Panc1 (cell line): ENCODE results near the gene SRF.

ENCODE experiments used
- CTCF ChIP-seq: fragments of 450-650 bp; IDR thresholded peaks from 2 replicates; pipeline ENCODE4 v1.5.1; 2017; ENCODE audit warnings: mild to moderate bottlenecking
- POLR2AphosphoS5 ChIP-seq: IDR thresholded peaks from 2 replicates; pipeline ENCODE4 v1.6.1; 2012; ENCODE audit warnings: mild to moderate bottlenecking, low read depth, low read length, moderate library complexity
- SIN3A ChIP-seq: IDR thresholded peaks from 2 replicates; pipeline ENCODE4 v1.6.1; 2012; ENCODE audit warnings: low read depth, mild to moderate bottlenecking, low read length, moderate library complexity, borderline replicate concordance; ENCODE audit not compliant: insufficient read depth

GRCh38 chr6:43170417-43170930 lies 595 bp upstream of the SRF start:
- TF ChIP-seq CTCF (no peak), SIN3A (no peak), POLR2AphosphoS5 (no peak)
